Keratinocyte (primary cell): ENCODE data around the gene INVS. TPM values are rescaled to one million over a fixed set of nuclear protein-coding genes. Genes with fewer than 3 reads are reported as not detected.
"Not testable (repeated sequence)": the region's sequence is repeated elsewhere in the genome, so short reads cannot be mapped to it uniquely, and the experiment has no call there.

Experiments
- DNase-seq: peaks from one replicate; pipeline ENCODE4 v3.0.0-alpha.2; 2011; ENCODE audit warnings: low read depth, missing footprints, low spot score
- FAIRE-seq: peaks from 2 replicates; lab custom pipeline; 2011; peaks lifted over from hg19 to GRCh38; lab: Jason Lieb, UNC
- H2AFZ ChIP-seq: 2 replicates; pipeline ENCODE4 v1.6.0; 2012; ENCODE audit warnings: low read length, control low read depth, inconsistent platforms; ENCODE audit not compliant: control insufficient read depth
- H3K27ac ChIP-seq: 2 replicates; pipeline ENCODE4 v1.5.1; 2011; ENCODE audit warnings: low read length; ENCODE audit not compliant: control insufficient read depth, insufficient read depth
- H3K27me3 ChIP-seq: 3 replicates; pipeline ENCODE4 v1.6.0; 2011; ENCODE audit warnings: low read length; ENCODE audit not compliant: control insufficient read depth, insufficient read depth; ENCODE audit errors: extremely low read depth
- H3K36me3 ChIP-seq, 2 experiments: 2 replicates in 1 of 2; 3 replicates in 1 of 2; pipeline ENCODE4 v1.5.1; 2011; ENCODE audit warnings: low read length in 2 of 2, mild to moderate bottlenecking in 1 of 2; ENCODE audit not compliant: control insufficient read depth in 2 of 2, insufficient read depth in 2 of 2; ENCODE audit errors: extremely low read depth in 1 of 2
- H3K4me1 ChIP-seq: 3 replicates; pipeline ENCODE4 v1.5.1; 2011; ENCODE audit warnings: low read length; ENCODE audit not compliant: control insufficient read depth, insufficient read depth; ENCODE audit errors: extremely low read depth
- H3K4me2 ChIP-seq: 3 replicates; pipeline ENCODE4 v1.6.0; 2011; ENCODE audit warnings: low read depth, low read length; ENCODE audit not compliant: control insufficient read depth, insufficient read depth; ENCODE audit errors: extremely low read depth
- H3K4me3 ChIP-seq, 3 experiments: fragments of 200-600 bp in 1 of 3; sonication (generic) in 1 of 3; 2 replicates in 2 of 3; 3 replicates in 1 of 3; pipeline ENCODE4 v1.5.1; 2011 to 2016; ENCODE audit warnings: low read length in 3 of 3, mild to moderate bottlenecking in 3 of 3, control low read depth in 2 of 3, inconsistent platforms in 1 of 3, low read depth in 1 of 3, mixed read lengths in 1 of 3, mixed run types in 1 of 3, moderate library complexity in 1 of 3; ENCODE audit not compliant: control insufficient read depth in 2 of 3, insufficient read depth in 2 of 3; ENCODE audit errors: extremely low read depth in 1 of 3
- H3K79me2 ChIP-seq: 2 replicates; pipeline ENCODE4 v1.6.0; 2012; ENCODE audit warnings: low read length; ENCODE audit not compliant: control insufficient read depth, insufficient read depth
- H3K9ac ChIP-seq: 3 replicates; pipeline ENCODE4 v1.6.0; 2011; ENCODE audit warnings: low read length; ENCODE audit not compliant: control insufficient read depth, insufficient read depth; ENCODE audit errors: extremely low read depth
- H3K9me1 ChIP-seq: 3 replicates; pipeline ENCODE4 v1.6.0; 2011; ENCODE audit warnings: low read length; ENCODE audit not compliant: control insufficient read depth, insufficient read depth; ENCODE audit errors: extremely low read depth
- H3K9me3 ChIP-seq: 2 replicates; pipeline ENCODE4 v1.5.1; 2012; ENCODE audit warnings: low read depth, low read length; ENCODE audit not compliant: control insufficient read depth
- H4K20me1 ChIP-seq: 3 replicates; pipeline ENCODE4 v1.6.0; 2011; ENCODE audit warnings: low read length; ENCODE audit not compliant: control insufficient read depth, insufficient read depth; ENCODE audit errors: extremely low read depth
- CTCF ChIP-seq, 3 experiments: IDR thresholded peaks in 1 of 3; conservative IDR thresholded peaks in 1 of 3; optimal IDR thresholded peaks in 1 of 3; 2 replicates in 2 of 3; 3 replicates in 1 of 3; pipeline versions ENCODE3 to v1.5.1; 2011; ENCODE audit warnings: low read length in 3 of 3, mild to moderate bottlenecking in 3 of 3, moderate library complexity in 2 of 3, control low read depth in 1 of 3, inconsistent platforms in 1 of 3; ENCODE audit not compliant: insufficient read depth in 2 of 3; ENCODE audit errors: extremely low read depth in 1 of 3
- EZH2 ChIP-seq: IDR thresholded peaks from one replicate; pipeline ENCODE4 v1.6.1; 2012; ENCODE audit warnings: inconsistent platforms, mild to moderate bottlenecking, low read length, moderate library complexity
- dilution Hi-C: fragments of 300-500 bp; cut with MboI; formaldehyde crosslinking; loops from one replicate; pipeline ENCODE4 v1.7.0; 2020; ENCODE audit warnings: low sequenced_read_pairs; ENCODE audit not compliant: extremely low pct_ligation_motif_present
- polyA plus RNA-seq, 5 experiments: library from polyadenylated mRNA; depleted of rRNA in 3 of 5; stranded (reverse) in 3 of 5; stranded (forward) in 1 of 5; unstranded in 1 of 5; fragments of >200 nt; gene quantifications; 1 replicate in 1 of 5; 2 replicates in 3 of 5; 3 replicates in 1 of 5; pipeline versions ENCODE4 v1.2.1 to v1.2.3, GENCODE V29; 2011 to 2012; ENCODE audit warnings: missing spikeins in 2 of 5, low read depth in 1 of 5, low replicate concordance in 1 of 5

The INVS gene
- polyA plus RNA-seq, 1 donor (not counting 4 experiments of a cell fraction or from before 2014, with no cell fraction given) = 21.1 TPM

GRCh38 chr9:100066539-100066938 is 32.5 kb upstream of the INVS start:
- FAIRE-seq (no peak), DNase-seq (no peak)
- Histone ChIP-seq H3K4me3 (no peak overlapping the region), H4K20me1 (no peaks in the 10 kb centered on the region), H3K27ac (no peak overlapping the region), H3K36me3 (no peaks in the 10 kb centered on the region), H3K9me3 (no peaks in the 10 kb centered on the region), H3K4me1 (peaks cover 22% of the 10 kb centered on the region), H3K4me2 (no peak overlapping the region), H3K27me3 (no peaks in the 10 kb centered on the region), H2AFZ (no peak overlapping the region), H3K9ac (no peak overlapping the region), H3K9me1 (no peaks in the 10 kb centered on the region), H3K79me2 (peaks cover 30% of the 10 kb centered on the region)
- TF ChIP-seq EZH2 (no peak), CTCF (optimal IDR thresholded peaks at IDR 0.05 in 1 of 3, IDR thresholded peaks at IDR 0.05 in 1 of 3, conservative IDR thresholded peaks at IDR 0.05 in 1 of 3; ENCODE audit: extremely low read depth in 1 of 3, insufficient read depth in 2 of 3, low read length in 3 of 3) (no peak)
- dilution Hi-C loops = no loop called here

- H3K27me3 ChIP-seq, H3K36me3 ChIP-seq, H3K9me3 ChIP-seq, DNase-seq, H3K4me3 ChIP-seq, FAIRE-seq, H3K27ac ChIP-seq, H2AFZ ChIP-seq, dilution Hi-C loops, H3K4me2 ChIP-seq, H4K20me1 ChIP-seq, H3K9me1 ChIP-seq, H3K9ac ChIP-seq: not testable (repeated sequence)
- H3K4me1 ChIP-seq = peaks cover 22% of the 10 kb centered on the region
- H3K79me2 ChIP-seq = peaks cover 29% of the 10 kb centered on the region
Observed at GRCh38 chr9:100067990-100068389, 31.1 kb upstream of the INVS start.

- H3K4me2 ChIP-seq, FAIRE-seq, H3K27ac ChIP-seq, H3K9ac ChIP-seq, H3K9me1 ChIP-seq, H3K4me3 ChIP-seq, H3K36me3 ChIP-seq, H3K27me3 ChIP-seq, dilution Hi-C loops, H4K20me1 ChIP-seq, H3K9me3 ChIP-seq, DNase-seq, H2AFZ ChIP-seq: not testable (repeated sequence)
- peaks cover 25% of the 10 kb centered on the region for H3K79me2 ChIP-seq
- peaks cover 22% of the 10 kb centered on the region for H3K4me1 ChIP-seq
Observed at GRCh38 chr9:100069068-100069467, 30.0 kb upstream of the INVS start.
